ENCODE data around the gene SPRYD4. TPM values are rescaled to one million over a fixed set of nuclear protein-coding genes. Genes with fewer than 3 reads are reported as not detected.
"Not testable (repeated sequence)": the region's sequence is repeated elsewhere in the genome, so short reads cannot be mapped to it uniquely, and the experiment has no call there.

SPRYD4 gene
- 5.2 and 5.5 TPM in 2 replicates for total RNA-seq

DNA sequence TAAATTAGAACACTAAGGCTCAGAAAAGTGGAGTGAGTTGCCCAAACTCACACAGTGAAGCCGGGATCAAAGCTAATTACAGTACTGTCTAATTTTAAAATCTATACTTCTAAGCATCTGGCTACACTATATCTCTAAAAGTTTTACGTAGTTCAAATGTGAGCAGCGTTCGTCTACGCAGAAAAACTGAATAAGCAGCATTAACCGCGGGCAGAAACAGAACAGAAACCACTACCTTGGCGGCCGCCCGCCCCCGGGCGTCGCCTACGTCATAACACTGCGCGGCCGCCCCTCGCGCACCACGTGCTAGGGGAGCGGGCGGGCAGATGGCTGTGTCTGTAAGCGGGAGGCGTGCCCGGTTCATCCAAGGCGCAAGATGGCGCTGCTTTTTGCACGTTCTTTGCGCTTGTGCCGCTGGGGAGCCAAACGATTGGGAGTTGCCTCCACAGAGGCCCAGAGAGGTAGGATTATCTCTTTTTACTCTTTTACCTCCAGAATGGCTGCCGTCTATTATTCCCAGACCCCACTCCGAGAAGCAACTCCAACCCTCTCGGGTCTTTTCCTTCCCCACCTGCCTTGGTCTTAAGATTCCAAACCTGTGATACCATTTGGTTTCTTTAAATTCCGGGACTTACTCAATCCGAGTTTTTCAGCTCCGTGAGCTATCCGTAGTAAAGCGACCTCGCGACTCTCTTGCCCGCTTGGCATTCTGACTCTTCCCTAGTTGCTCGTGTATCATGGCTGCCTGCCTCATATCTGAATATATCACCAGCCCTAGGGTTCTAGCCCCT, at the start of gene SPRYD4:
TSS of gene SPRYD4 (plus strand) at position 363 of the 791 bp plus-strand sequence. CDS start at position 377, 14 bp downstream.
- intact Hi-C loops (cut with micrococcal nuclease): loop anchor here (1.0 to 10.0 kb wide), 9 partner anchors 19 to 340 kb away; partner anchors contain the start of genes COQ10A, ESYT1, GLS2 and NACA
- Mint-ChIP-seq H3K36me3 (ENCODE audit: low read depth) (peaks cover 19% of the 10 kb centered on the region), H3K27me3 (no peaks in the 10 kb centered on the region), H3K4me1 (peaks cover 24% of the 10 kb centered on the region), H3K9me3 (no peaks in the 10 kb centered on the region), H3K4me3 (peak within 1 kb of the TSS; percentile 92), H3K27ac (peak within 1 kb of the TSS; percentile 98)
- DNase-seq: peak; percentile 99

DNA sequence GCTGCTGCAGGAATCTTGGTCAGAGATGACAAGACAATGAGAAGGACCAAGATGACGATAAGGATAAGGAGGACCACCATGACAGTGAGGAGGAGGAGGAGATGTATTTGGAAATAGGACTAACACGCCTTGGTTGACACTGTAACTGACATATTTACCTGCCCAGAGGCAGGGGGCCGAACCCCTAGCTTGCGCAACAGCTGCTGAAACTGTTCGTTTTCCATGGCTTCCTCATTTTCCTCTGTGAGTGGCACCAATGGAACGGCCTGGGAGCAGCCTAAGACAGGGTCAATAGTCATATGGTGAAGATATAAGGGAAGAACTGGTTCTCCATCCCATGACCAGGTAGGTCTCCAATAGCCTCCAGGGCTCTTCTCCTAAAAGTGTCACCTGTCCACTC, 48.0 kb upstream of the SPRYD4 start:
- Mint-ChIP-seq H3K36me3 (ENCODE audit: low read depth) (peaks cover 47% of the 10 kb centered on the region), H3K4me3 (no peak overlapping the region), H3K9me3 (no peaks in the 10 kb centered on the region), H3K27ac (no peak overlapping the region), H3K27me3 (no peaks in the 10 kb centered on the region), H3K4me1 (peaks cover 6% of the 10 kb centered on the region)
- DNase-seq: no peak
- intact Hi-C loops (cut with micrococcal nuclease): no loop called here

DNA sequence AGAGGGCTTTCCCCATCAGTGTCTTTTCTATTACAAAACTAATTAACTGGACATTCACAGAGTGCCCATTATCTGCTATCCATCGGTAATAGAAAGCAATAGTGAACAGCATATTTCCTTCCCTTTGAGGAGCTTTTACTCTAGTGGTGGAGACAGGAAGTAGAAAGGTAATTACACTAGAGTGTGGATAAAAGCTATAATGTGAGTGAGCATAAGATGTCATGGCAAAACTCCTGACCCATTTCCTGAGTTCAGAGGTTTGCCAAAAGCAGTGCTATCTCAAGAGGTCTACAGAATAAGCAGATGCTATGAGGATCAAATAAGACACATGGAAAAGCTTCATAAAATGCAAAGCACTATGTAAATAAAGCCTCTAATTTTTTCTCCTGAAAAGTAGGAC, 43.2 kb upstream of the SPRYD4 start:
- intact Hi-C loops (cut with micrococcal nuclease): no loop called here
- no peaks in the 10 kb centered on the region for H3K27me3 Mint-ChIP-seq
- peak overlapping the region; percentile 71 for H3K27ac Mint-ChIP-seq
- H3K4me3 Mint-ChIP-seq: no peak overlapping the region
- no peak for DNase-seq
- H3K36me3 Mint-ChIP-seq (ENCODE audit: low read depth): peaks cover 45% of the 10 kb centered on the region
- H3K9me3 Mint-ChIP-seq: no peaks in the 10 kb centered on the region
- peaks cover 6% of the 10 kb centered on the region for H3K4me1 Mint-ChIP-seq

DNA sequence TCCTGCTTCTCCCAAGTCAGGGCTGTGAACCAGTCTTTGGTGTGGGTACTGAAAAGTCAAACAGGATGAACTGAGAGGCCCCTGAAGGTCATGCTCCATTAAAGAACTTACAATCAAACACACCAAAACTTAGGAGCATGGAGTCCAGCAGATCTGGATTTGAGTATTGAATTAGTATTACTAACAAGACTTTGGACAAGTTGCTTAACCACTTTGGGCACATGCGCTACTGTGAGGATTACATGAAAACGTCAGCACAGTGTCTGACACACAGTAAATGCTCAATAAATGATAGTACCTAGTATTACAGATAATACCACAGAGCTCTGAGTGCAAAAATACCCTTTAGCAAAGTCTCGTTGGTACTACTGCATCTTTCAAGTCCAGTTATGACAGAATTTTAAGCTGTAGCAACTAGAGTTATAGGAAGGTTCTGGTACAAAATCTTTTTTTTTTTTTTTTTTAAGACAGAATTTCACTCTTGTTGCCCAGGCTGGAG, 42.4 kb upstream of the SPRYD4 start:
- H3K9me3 Mint-ChIP-seq: no peaks in the 10 kb centered on the region
- peaks cover 6% of the 10 kb centered on the region for H3K4me1 Mint-ChIP-seq
- no peak overlapping the region for H3K27ac Mint-ChIP-seq
- H3K4me3 Mint-ChIP-seq: no peak overlapping the region
- intact Hi-C loops (cut with micrococcal nuclease): no loop called here
- H3K36me3 Mint-ChIP-seq (ENCODE audit: low read depth): peaks cover 43% of the 10 kb centered on the region
- H3K27me3 Mint-ChIP-seq: no peaks in the 10 kb centered on the region
- DNase-seq: no peak

DNA sequence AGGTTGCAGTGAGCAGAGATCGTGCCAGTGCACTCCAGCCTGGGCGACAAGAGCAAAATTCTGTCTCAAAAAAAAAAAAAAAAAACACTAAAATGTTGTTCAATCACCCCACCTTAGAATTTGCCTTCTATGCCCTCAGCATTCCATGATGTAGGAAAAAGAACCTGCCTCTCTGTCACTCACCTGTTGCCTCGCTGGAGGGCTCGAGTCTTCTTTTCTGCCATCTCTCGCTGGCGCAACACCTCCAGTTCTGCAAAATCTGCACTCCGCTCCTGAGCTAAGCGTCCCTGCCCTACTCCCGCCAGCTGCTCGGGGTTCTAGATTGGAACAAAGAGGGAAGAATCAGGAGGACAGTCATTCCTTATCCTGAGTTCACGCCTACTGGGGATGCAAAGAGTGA, 37.1 kb upstream of the SPRYD4 start:
- no peaks in the 10 kb centered on the region for H3K27me3 Mint-ChIP-seq
- no peak for DNase-seq
- H3K4me3 Mint-ChIP-seq: no peak overlapping the region
- no peak overlapping the region for H3K27ac Mint-ChIP-seq
- H3K9me3 Mint-ChIP-seq: no peaks in the 10 kb centered on the region
- intact Hi-C loops (cut with micrococcal nuclease): no loop called here
- no peaks in the 10 kb centered on the region for H3K4me1 Mint-ChIP-seq
- peaks cover 28% of the 10 kb centered on the region for H3K36me3 Mint-ChIP-seq (ENCODE audit: low read depth)

DNA sequence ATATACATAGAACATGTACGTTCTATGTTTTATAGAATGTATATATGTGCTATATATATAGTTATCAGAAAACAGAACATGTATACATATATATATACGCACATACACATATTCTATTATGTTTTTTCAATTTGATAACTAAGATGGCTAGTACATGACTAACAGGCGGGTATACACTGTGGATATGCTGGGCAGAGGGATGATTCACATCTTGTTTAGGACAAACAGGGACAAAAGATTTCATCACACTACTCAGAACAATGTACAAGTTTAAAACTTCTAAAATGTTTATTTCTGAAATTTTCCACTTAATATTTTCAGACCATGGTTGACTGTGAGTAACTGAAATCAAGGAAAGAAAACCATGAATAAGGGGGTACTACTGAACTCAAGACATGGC, 36.5 kb upstream of the SPRYD4 start:
- H3K27ac Mint-ChIP-seq: no peak overlapping the region
- no peaks in the 10 kb centered on the region for H3K4me1 Mint-ChIP-seq
- peaks cover 28% of the 10 kb centered on the region for H3K36me3 Mint-ChIP-seq (ENCODE audit: low read depth)
- H3K4me3 Mint-ChIP-seq: no peak overlapping the region
- H3K27me3 Mint-ChIP-seq: no peaks in the 10 kb centered on the region
- no peak for DNase-seq
- intact Hi-C loops (cut with micrococcal nuclease): no loop called here
- no peaks in the 10 kb centered on the region for H3K9me3 Mint-ChIP-seq

DNA sequence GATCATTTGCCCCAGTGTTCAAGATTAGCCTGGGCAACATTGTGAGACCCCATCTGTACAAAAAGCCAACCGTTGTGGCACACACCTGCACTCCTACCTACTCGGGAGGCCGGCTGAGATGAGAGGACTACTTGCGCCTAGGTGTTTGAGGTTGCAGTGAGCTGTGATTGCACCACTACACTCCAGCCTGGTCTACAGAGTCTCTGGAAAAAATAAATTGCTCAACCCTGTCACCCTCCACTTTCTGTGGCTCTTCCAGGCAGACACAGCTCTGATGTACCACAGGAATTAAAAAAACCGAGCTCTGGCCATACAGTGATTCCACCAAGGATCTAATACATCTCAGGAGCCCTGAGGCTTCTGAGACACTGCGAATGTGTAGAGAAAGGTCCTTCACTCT, 33.5 kb upstream of the SPRYD4 start:
- DNase-seq: no peak
- peaks cover 5% of the 10 kb centered on the region for H3K4me1 Mint-ChIP-seq
- no peak overlapping the region for H3K4me3 Mint-ChIP-seq
- H3K9me3 Mint-ChIP-seq: no peaks in the 10 kb centered on the region
- intact Hi-C loops (cut with micrococcal nuclease): no loop called here
- no peak overlapping the region for H3K27ac Mint-ChIP-seq
- H3K27me3 Mint-ChIP-seq: no peaks in the 10 kb centered on the region
- peaks cover 22% of the 10 kb centered on the region for H3K36me3 Mint-ChIP-seq (ENCODE audit: low read depth)

DNA sequence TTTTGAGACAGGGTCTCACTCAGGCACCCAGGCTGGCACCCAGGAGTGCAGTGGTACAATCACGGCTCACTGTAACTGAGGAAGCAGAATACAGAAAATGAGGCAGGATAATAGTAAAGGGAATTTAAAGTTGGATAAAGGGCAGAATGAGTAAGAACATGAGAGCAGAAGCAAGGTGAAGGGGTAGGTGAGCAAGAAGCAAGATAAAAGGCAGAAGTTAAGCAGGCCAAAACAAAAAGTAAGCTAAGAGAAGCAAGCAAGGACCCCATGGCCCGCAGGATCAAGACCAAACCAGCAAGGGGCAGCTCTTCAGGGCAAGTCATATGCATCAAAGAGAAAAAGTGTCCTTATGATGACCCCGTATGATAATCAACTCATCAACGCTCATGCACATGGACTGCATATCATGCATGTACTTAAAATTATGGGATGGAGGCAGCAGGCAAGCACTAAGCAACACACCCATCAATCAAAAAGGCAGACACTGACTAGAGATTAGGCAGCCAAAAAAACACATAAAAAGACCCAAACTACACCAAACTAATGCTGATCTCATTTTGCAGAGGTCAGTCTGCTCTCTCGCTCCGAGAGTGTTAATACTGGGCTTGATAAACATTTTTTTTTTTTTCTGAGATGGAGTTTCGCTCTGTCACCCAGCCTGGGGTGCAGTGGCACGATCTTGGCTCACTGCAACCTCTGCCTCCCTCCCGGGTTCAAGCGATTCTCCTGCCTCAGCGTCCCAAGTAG, 30.8 kb upstream of the SPRYD4 start:
- Mint-ChIP-seq H3K4me3 (no peak overlapping the region), H3K4me1 (peaks cover 9% of the 10 kb centered on the region), H3K27ac (no peak overlapping the region), H3K36me3 (ENCODE audit: low read depth) (peaks cover 18% of the 10 kb centered on the region), H3K27me3 (no peaks in the 10 kb centered on the region), H3K9me3 (no peaks in the 10 kb centered on the region)
- no peak for DNase-seq
- intact Hi-C loops (cut with micrococcal nuclease): no loop called here

DNA sequence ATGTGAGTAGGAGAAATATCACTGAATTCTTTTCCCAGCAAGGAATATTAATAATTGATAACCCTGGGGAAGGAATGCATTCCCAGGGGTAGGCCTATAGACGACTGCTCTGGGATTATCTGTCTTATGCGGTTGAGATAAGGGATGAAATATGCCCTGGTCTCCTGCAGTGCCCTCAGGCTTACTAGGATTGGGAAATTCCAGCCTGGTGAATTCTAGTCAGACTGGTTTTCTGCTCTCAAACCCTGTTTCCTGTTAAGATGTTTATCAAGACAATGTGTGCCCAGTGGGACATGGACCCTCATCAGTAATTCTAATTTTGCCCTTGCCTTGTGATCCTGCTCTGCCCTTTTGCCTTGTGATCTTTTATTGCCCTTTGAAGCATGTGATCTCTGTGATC, 25.2 kb upstream of the SPRYD4 start:
- intact Hi-C loops (cut with micrococcal nuclease); H3K4me3 Mint-ChIP-seq; H3K9me3 Mint-ChIP-seq; H3K27ac Mint-ChIP-seq; DNase-seq; H3K27me3 Mint-ChIP-seq: not testable (repeated sequence)
- H3K4me1 Mint-ChIP-seq: peaks cover 24% of the 10 kb centered on the region
- H3K36me3 Mint-ChIP-seq (ENCODE audit: low read depth): peaks cover 36% of the 10 kb centered on the region

DNA sequence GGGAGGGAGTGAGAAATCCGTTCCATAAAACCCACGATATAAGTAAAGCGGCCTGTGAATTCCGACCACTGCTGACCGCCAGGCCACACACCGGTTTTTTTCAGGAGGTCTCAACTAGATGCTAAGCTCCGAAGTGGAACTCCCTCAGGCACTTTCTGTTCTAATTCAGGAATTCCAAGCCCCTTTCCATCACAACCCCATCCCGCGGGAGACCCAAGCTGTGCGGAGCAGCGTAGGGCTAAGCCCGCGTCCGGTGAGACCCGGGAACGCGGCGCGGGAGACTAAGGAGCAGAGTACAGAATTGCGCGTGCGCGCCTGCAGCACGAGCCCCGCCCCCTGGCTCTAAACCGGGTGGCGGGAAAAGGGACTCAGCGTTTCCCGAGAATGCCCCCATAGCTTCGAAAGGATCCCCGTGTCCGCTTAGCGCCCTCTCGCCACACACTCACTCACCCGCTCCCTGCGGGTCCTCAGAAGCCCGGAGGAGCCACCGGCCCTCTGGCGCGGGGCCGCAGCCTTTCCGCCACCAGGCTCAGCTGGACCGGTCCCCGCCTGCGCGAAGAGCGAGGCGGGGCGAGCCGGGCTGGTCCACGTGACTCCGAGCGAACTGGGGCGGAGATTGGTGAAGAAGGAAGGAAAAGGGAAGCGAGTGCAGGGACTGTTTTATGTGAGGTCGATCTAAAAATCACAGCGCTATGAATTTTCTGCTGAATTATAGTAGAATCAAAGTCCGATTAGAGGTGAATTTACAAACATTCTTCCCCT, 19.3 kb upstream of the SPRYD4 start, which contains the start of gene TIMELESS:
TSS of gene TIMELESS (minus strand) at position 567 of the 762 bp plus-strand sequence. CDS start 15,256 bp downstream, outside the sequence.
- Mint-ChIP-seq H3K4me3 (peak within 1 kb of the TSS; percentile 95), H3K36me3 (ENCODE audit: low read depth) (peaks cover 17% of the 10 kb centered on the region), H3K27ac (peak within 1 kb of the TSS; percentile 90), H3K4me1 (peaks cover 29% of the 10 kb centered on the region), H3K9me3 (no peaks in the 10 kb centered on the region), H3K27me3 (no peaks in the 10 kb centered on the region)
- DNase-seq: peak; percentile 97
- intact Hi-C loops (cut with micrococcal nuclease): loop anchor here (1.0 to 5.0 kb wide), 6 partner anchors 15 to 347 kb away; partner anchors contain the start of genes ESYT1, PA2G4, PAN2 and SPRYD4

DNA sequence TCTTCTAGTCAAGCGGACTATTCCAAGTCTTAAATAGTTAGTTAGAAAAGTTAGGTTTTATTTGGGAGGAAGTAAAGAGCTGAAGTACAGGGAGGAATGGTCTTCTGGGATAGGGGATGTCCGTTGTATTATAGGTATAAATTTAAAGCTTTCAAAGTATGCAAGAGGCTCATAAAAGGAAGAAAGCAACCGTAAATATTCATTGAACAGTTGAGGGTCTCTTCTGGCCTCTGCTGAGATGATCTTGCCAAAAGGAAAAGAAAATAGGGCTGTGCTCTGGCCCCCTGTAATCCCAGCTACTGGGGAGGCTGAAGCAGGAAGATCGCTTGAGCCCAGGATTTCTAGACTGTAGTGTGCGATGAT, 18.8 kb upstream of the SPRYD4 start:
- Mint-ChIP-seq H3K36me3 (ENCODE audit: low read depth) (peaks cover 13% of the 10 kb centered on the region), H3K27ac (peak overlapping the region; percentile 90), H3K27me3 (no peaks in the 10 kb centered on the region), H3K4me1 (peaks cover 26% of the 10 kb centered on the region), H3K4me3 (peak overlapping the region; percentile 95), H3K9me3 (no peaks in the 10 kb centered on the region)
- intact Hi-C loops (cut with micrococcal nuclease): loop anchor here (1.0 to 5.0 kb wide), 6 partner anchors 15 to 347 kb away; partner anchors contain the start of genes ESYT1, PA2G4, PAN2 and SPRYD4
- DNase-seq: no peak

DNA sequence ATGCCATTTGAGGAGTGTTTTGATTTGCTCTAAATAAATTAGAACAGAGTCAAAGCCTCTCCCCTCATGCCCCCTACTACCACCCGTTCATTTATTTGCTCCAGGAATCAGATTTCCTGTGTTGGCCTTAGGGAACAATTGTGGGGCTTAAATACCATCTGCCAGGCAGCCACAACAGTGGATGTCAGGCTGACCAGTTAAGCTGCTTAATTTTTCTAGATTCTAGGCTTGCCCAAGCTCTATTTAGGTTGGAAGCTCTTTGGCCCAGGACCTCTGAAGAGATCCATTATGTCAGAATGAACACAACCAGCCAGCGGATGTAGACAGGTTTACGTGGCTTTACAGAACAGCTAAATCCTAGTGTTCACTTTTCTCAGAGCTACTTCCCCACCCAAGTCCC, 18.1 kb upstream of the SPRYD4 start:
- H3K27ac Mint-ChIP-seq: no peak overlapping the region
- no peaks in the 10 kb centered on the region for H3K27me3 Mint-ChIP-seq
- H3K4me3 Mint-ChIP-seq: peak overlapping the region; percentile 95
- H3K4me1 Mint-ChIP-seq: peaks cover 23% of the 10 kb centered on the region
- DNase-seq: no peak
- peaks cover 9% of the 10 kb centered on the region for H3K36me3 Mint-ChIP-seq (ENCODE audit: low read depth)
- intact Hi-C loops (cut with micrococcal nuclease): no loop called here
- no peaks in the 10 kb centered on the region for H3K9me3 Mint-ChIP-seq

DNA sequence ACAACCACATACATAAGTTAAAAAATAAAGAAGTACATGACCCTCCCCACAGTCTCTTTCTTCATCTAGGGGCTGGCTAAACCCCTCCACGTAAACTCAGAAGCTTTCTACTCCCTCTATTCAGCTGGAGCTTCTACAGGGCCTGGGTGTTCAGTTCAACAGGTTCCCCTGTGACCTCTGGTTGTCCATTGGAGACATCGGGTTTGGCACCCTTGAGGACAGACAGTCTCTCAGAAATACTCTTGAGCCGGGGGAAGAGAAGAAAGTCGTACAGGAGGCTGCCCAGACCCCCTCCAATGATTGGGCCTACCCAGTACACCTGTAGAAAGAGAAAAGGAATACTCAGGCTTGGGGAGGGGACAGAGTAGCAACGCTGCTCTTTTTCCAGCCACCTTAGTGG, 17.2 kb upstream of the SPRYD4 start:
- H3K27me3 Mint-ChIP-seq: no peaks in the 10 kb centered on the region
- no peak overlapping the region for H3K27ac Mint-ChIP-seq
- H3K36me3 Mint-ChIP-seq (ENCODE audit: low read depth): peaks cover 7% of the 10 kb centered on the region
- H3K4me3 Mint-ChIP-seq: no peak overlapping the region
- H3K4me1 Mint-ChIP-seq: peaks cover 22% of the 10 kb centered on the region
- DNase-seq: no peak
- intact Hi-C loops (cut with micrococcal nuclease): no loop called here
- H3K9me3 Mint-ChIP-seq: no peaks in the 10 kb centered on the region
